Frontal cortex (tissue), 4 donors: ENCODE data around the gene SLC22A5. TPM values are rescaled to one million over a fixed set of nuclear protein-coding genes. Genes with fewer than 3 reads are reported as not detected.

Experiments
- DNase-seq, 2 donors: peaks; one replicate each; pipeline ENCODE4 v3.0.0; 2012; ENCODE audit warnings: low spot score in 2 of 2
- FAIRE-seq: peaks from 2 replicates; lab custom pipeline; 2012; peaks lifted over from hg19 to GRCh38; lab: Jason Lieb, UNC
- total RNA-seq: library from RNA; depleted of rRNA; stranded (reverse); fragments of >200 nt; gene quantifications from one replicate; pipeline ENCODE4 v1.2.3, GENCODE V29; 2014
- donor health status: control.
- donor health status: control.
- donor health status: control.

Gene SLC22A5
- total RNA-seq, 1 donor from 2014 or later = 6.5 TPM

GRCh38 chr5:132422720-132423437 is 53.4 kb downstream of the SLC22A5 start:
- no peak for FAIRE-seq
- no peak for DNase-seq

GRCh38 chr5:132423438-132423898 is 54.0 kb downstream of the SLC22A5 start:
- FAIRE-seq (no peak), DNase-seq (no peak)

- FAIRE-seq (no peak), DNase-seq (no peak)
Measured at GRCh38 chr5:132424167-132424880, 54.8 kb downstream of the SLC22A5 start.

GRCh38 chr5:132425009-132425937 is 55.8 kb downstream of the SLC22A5 start:
- no peak for FAIRE-seq

GRCh38 chr5:132425975-132426524 is 56.5 kb downstream of the SLC22A5 start:
- DNase-seq = no peak
- FAIRE-seq = no peak

More at GRCh38 chr5:132425009-132425937, 55.8 kb downstream of the SLC22A5 start:
- peak in 1 of 2 donors; percentile 40 for DNase-seq

GRCh38 chr5:132426525-132427138 is 57.1 kb downstream of the SLC22A5 start:
- FAIRE-seq = no peak

GRCh38 chr5:132427281-132428146 is 58.0 kb downstream of the SLC22A5 start:
- DNase-seq = no peak
- no peak for FAIRE-seq

More at GRCh38 chr5:132426525-132427138, 57.1 kb downstream of the SLC22A5 start:
- peak in 1 of 2 donors; percentile 39 for DNase-seq

- no peak for DNase-seq
- no peak for FAIRE-seq
Measured at GRCh38 chr5:132428147-132428482, 58.6 kb downstream of the SLC22A5 start.

- no peak for DNase-seq
- no peak for FAIRE-seq
Measured at GRCh38 chr5:132428484-132429462, 59.3 kb downstream of the SLC22A5 start.

GRCh38 chr5:132429463-132430440 is 60.2 kb downstream of the SLC22A5 start:
- FAIRE-seq (no peak), DNase-seq (no peak)

GRCh38 chr5:132430746-132431145 is 61.2 kb downstream of the SLC22A5 start:
- FAIRE-seq (no peak), DNase-seq (no peak)

- no peak for FAIRE-seq
- no peak for DNase-seq
Measured at GRCh38 chr5:132431632-132432031, 62.1 kb downstream of the SLC22A5 start.

- FAIRE-seq = no peak
- DNase-seq = no peak
Measured at GRCh38 chr5:132433141-132433540, 63.6 kb downstream of the SLC22A5 start.

- DNase-seq = no peak
- FAIRE-seq = no peak
Measured at GRCh38 chr5:132434416-132435286, 65.1 kb downstream of the SLC22A5 start.

GRCh38 chr5:132435447-132435846 is 65.9 kb downstream of the SLC22A5 start:
- FAIRE-seq = no peak
- no peak for DNase-seq
